ENCODE measurements around the gene ZNF236.

DNA sequence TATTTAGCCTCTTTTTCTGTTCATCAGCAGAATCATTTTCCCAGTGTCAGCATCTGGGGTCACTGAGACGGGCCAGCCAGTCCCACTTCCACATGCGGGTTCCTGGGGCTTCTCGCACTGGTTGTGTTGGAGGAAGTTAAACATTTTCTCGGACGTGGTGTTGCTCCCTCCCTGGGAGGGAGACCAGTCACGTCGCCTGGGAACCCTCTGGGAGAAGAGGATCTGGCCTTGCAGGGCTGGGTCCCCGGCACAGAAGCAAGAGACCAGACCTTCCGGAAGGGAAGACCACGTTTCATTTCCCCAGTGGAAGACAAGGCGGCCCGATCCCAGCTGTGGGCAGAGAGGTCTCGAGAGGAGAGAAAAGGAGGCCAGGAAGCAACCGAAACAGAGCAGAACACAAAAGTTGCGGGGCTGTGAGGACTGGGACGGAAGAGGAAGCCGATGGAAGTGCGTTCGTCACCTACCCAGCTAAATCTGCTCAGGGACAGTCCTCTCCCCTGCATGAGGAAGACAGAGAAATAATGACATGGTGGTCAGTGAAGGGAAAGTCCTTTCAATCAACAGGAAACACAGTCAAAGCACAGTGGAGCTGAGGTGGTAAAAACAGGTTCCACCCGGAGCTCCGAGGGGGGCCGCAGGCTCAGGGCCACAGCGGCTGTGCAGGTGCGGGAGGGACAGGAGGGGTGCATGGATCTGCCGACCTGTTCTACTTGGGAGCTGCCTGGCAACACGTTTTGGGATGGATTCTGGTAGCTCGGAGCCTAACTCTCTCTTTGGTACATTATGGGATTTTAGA, 165.9 kb downstream of the ZNF236 start:
- TF ChIP-seq, protein P1, sequence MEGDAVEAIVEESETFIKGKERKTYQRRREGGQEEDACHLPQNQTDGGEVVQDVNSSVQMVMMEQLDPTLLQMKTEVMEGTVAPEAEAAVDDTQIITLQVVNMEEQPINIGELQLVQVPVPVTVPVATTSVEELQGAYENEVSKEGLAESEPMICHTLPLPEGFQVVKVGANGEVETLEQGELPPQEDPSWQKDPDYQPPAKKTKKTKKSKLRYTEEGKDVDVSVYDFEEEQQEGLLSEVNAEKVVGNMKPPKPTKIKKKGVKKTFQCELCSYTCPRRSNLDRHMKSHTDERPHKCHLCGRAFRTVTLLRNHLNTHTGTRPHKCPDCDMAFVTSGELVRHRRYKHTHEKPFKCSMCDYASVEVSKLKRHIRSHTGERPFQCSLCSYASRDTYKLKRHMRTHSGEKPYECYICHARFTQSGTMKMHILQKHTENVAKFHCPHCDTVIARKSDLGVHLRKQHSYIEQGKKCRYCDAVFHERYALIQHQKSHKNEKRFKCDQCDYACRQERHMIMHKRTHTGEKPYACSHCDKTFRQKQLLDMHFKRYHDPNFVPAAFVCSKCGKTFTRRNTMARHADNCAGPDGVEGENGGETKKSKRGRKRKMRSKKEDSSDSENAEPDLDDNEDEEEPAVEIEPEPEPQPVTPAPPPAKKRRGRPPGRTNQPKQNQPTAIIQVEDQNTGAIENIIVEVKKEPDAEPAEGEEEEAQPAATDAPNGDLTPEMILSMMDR (IDR thresholded peaks at IDR 0.05), result no peak
- TF ChIP-seq POLR2A (IDR thresholded peaks at IDR 0.05), result peak in 1 of 4 donors; percentile 13
